HPDE6-E6E7 (cell line): ENCODE data around the gene ARHGEF12.

Experiments
- DNase-seq: peaks from one replicate; pipeline ENCODE4 v3.0.0; 2011; ENCODE audit warnings: missing footprints; ENCODE audit errors: extremely low spot score

Gene ARHGEF12

GRCh38 chr11:120517801-120518291 is 181.6 kb downstream of the ARHGEF12 start:
- DNase-seq = no peak

- no peak for DNase-seq
Measured at GRCh38 chr11:120518356-120518755, 182.1 kb downstream of the ARHGEF12 start.

- DNase-seq = no peak
Measured at GRCh38 chr11:120519474-120519873, 183.3 kb downstream of the ARHGEF12 start.

- no peak for DNase-seq
Measured at GRCh38 chr11:120520091-120520822, 184.0 kb downstream of the ARHGEF12 start.

GRCh38 chr11:120521176-120521575 is 185.0 kb downstream of the ARHGEF12 start:
- no peak for DNase-seq

- DNase-seq = no peak
Measured at GRCh38 chr11:120522021-120522420, 185.8 kb downstream of the ARHGEF12 start.

GRCh38 chr11:120522736-120523135 is 186.5 kb downstream of the ARHGEF12 start:
- no peak for DNase-seq

GRCh38 chr11:120523196-120523595 is 187.0 kb downstream of the ARHGEF12 start:
- no peak for DNase-seq

- DNase-seq = no peak
Measured at GRCh38 chr11:120524536-120525085, 188.4 kb downstream of the ARHGEF12 start.

GRCh38 chr11:120525261-120526171 is 189.3 kb downstream of the ARHGEF12 start:
- DNase-seq = no peak

GRCh38 chr11:120526241-120526640 is 190.0 kb downstream of the ARHGEF12 start:
- no peak for DNase-seq

- DNase-seq = no peak
Measured at GRCh38 chr11:120527111-120527761, 191.0 kb downstream of the ARHGEF12 start.

- no peak for DNase-seq
Measured at GRCh38 chr11:120528749-120529148, 192.5 kb downstream of the ARHGEF12 start.

GRCh38 chr11:120529214-120529613 is 193.0 kb downstream of the ARHGEF12 start:
- no peak for DNase-seq

- DNase-seq = no peak
Measured at GRCh38 chr11:120529911-120530310, 193.7 kb downstream of the ARHGEF12 start.

GRCh38 chr11:120532082-120532831 is 196.0 kb downstream of the ARHGEF12 start:
- no peak for DNase-seq

GRCh38 chr11:120532832-120533196 is 196.6 kb downstream of the ARHGEF12 start:
- no peak for DNase-seq

GRCh38 chr11:120536091-120536796 is 200.0 kb downstream of the ARHGEF12 start:
- DNase-seq = no peak

- DNase-seq = no peak
Measured at GRCh38 chr11:120536797-120537169, 200.6 kb downstream of the ARHGEF12 start.

GRCh38 chr11:120537996-120538395 is 201.8 kb downstream of the ARHGEF12 start:
- no peak for DNase-seq

GRCh38 chr11:120538707-120539106 is 202.5 kb downstream of the ARHGEF12 start:
- DNase-seq = no peak
